Activated CD4-positive, alpha-beta T cell treated with anti-CD3 and anti-CD28 coated beads for 4 hours (primary cell): ENCODE results near the gene FUT6.
"Not testable (repeated sequence)": the region's sequence is repeated elsewhere in the genome, so short reads cannot be mapped to it uniquely, and the experiment has no call there.

Experiments used
- DNase-seq, 2 donors: peaks; one replicate each; pipeline ENCODE4 v3.0.0-alpha.2; 2020

Gene FUT6

GRCh38 chr19:5857203-5858081, 17.9 kb upstream of the FUT6 start:
- DNase-seq = no peak

- not testable (repeated sequence) for DNase-seq
Measured at GRCh38 chr19:5855151-5855550, 15.6 kb upstream of the FUT6 start.

GRCh38 chr19:5854121-5854520, 14.6 kb upstream of the FUT6 start:
- not testable (repeated sequence) for DNase-seq

GRCh38 chr19:5851302-5851701, 11.8 kb upstream of the FUT6 start, which contains the start of gene FUT3:
TSS of gene FUT3 (minus strand) at chr19:5851449.
- DNase-seq = no peak

- no peak for DNase-seq
Measured at GRCh38 chr19:5850743-5851293, 11.3 kb upstream of the FUT6 start.

GRCh38 chr19:5850189-5850588, 10.7 kb upstream of the FUT6 start:
- DNase-seq = no peak

GRCh38 chr19:5848621-5849020, 9.1 kb upstream of the FUT6 start:
- DNase-seq = not testable (repeated sequence)

GRCh38 chr19:5847846-5848245, 8.3 kb upstream of the FUT6 start:
- not testable (repeated sequence) for DNase-seq

GRCh38 chr19:5844456-5845433, 5.2 kb upstream of the FUT6 start:
- no peak for DNase-seq

GRCh38 chr19:5843295-5843927, 3.9 kb upstream of the FUT6 start:
- no peak for DNase-seq

- not testable (repeated sequence) for DNase-seq
Measured at GRCh38 chr19:5841735-5842111, 2.2 kb upstream of the FUT6 start.

- DNase-seq = no peak
Measured at GRCh38 chr19:5838353-5839064, 993 bp downstream of the FUT6 start.

GRCh38 chr19:5837761-5838352, 1.6 kb downstream of the FUT6 start:
- DNase-seq = no peak

- DNase-seq = no peak
Measured at GRCh38 chr19:5832527-5833216, 6.8 kb downstream of the FUT6 start.

- no peak for DNase-seq
Measured at GRCh38 chr19:5832061-5832460, 7.4 kb downstream of the FUT6 start.

GRCh38 chr19:5831159-5831558, 8.3 kb downstream of the FUT6 start:
- no peak for DNase-seq

- DNase-seq = no peak
Measured at GRCh38 chr19:5829567-5830310, 9.8 kb downstream of the FUT6 start.

- DNase-seq = peak in 1 of 2 donors; percentile 23
Measured at GRCh38 chr19:5828661-5829566, 10.6 kb downstream of the FUT6 start.
